Endothelial cell (in vitro differentiated cells): ENCODE measurements around the gene ERMN. TPM values are rescaled to one million over a fixed set of nuclear protein-coding genes. Genes with fewer than 3 reads are reported as not detected.

ENCODE experiments used
- DNase-seq: peaks from one replicate; pipeline ENCODE4 v3.0.0; 2021; ENCODE audit warnings: low spot score
- H3K27ac Mint-ChIP-seq: one replicate; pipeline ENCODE4 v1.8.0; 2021; ENCODE audit warnings: mixed read lengths, inconsistent platforms; ENCODE audit not compliant: unreplicated experiment
- H3K27me3 Mint-ChIP-seq: one replicate; pipeline ENCODE4 v1.8.0; 2021; ENCODE audit warnings: mild to moderate bottlenecking, moderate library complexity, mixed read lengths, inconsistent platforms; ENCODE audit not compliant: unreplicated experiment
- H3K36me3 Mint-ChIP-seq: one replicate; pipeline ENCODE4 v1.8.0; 2021; ENCODE audit warnings: mild to moderate bottlenecking, low read depth, mixed read lengths, inconsistent platforms; ENCODE audit not compliant: unreplicated experiment
- H3K4me1 Mint-ChIP-seq: one replicate; pipeline ENCODE4 v1.8.0; 2021; ENCODE audit warnings: mild to moderate bottlenecking, mixed read lengths, inconsistent platforms; ENCODE audit not compliant: unreplicated experiment
- H3K4me3 Mint-ChIP-seq: one replicate; pipeline ENCODE4 v1.8.0; 2021; ENCODE audit warnings: mild to moderate bottlenecking, mixed read lengths, inconsistent platforms; ENCODE audit not compliant: unreplicated experiment
- H3K9me3 Mint-ChIP-seq: one replicate; pipeline ENCODE4 v1.8.0; 2021; ENCODE audit warnings: mixed read lengths, inconsistent platforms; ENCODE audit not compliant: unreplicated experiment
- total RNA-seq: library from RNA; stranded (reverse); fragmentation: NEBNext Ultra II Directional; extraction: Animal tissue kit (Norgen Biotek cat#: 25700); gene quantifications from one replicate; pipeline ENCODE4 v1.2.1, GENCODE V29; 2021; ENCODE audit not compliant: unreplicated experiment
- TF ChIP-seq, protein P1 (sequence below): fragments of 200-600 bp; sonication (generic); IDR thresholded peaks from one replicate; pipeline ENCODE4 v1.5.0; 2021; ENCODE audit warnings: antibody characterized with exemption; ENCODE audit not compliant: unreplicated experiment

The ERMN gene
- total RNA-seq, 1 donor from 2014 or later = 0.36 TPM

DNA sequence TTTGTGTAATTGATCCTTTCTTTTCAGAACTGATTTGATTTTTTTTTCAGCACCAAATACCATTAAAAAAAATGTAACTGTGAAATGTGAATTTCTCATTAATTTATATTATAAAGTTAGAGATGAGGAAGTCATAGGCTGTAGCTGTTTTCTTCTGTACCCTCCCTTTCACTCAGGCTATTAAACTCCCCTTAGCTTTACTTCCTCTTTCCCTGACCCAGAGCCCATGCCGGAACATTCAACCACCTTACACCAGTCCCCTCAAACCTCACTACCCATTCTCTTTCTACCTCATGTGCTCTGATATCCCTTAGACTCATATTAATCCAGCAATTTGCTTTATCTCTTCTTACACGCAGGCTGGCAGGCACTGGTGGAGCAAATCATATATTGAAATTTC is 55.7 kb downstream of the ERMN start:
- H3K4me3 Mint-ChIP-seq = no peak overlapping the region

DNA sequence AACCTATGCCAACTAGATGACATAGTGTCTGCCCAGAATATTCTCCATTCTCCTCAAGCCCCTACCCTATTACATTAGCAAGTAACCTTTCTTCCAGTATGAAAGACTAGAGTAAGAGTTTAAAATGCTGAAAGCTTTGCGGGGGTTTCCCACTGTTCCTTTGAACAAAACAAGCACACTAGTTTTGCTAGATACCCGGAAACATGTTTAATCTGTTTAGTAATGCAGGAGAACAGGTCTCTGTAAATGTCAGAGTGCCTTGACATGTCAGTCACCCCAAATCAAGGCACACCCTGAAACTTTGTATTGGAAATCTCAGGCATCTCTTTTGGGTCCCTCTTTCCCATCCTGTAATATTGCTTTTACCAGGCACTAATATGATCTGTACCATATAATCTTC is 56.6 kb downstream of the ERMN start:
- Mint-ChIP-seq H3K36me3 (no peaks in the 10 kb centered on the region), H3K27me3 (peaks cover 1% of the 10 kb centered on the region), H3K4me1 (no peaks in the 10 kb centered on the region), H3K27ac (no peak overlapping the region), H3K9me3 (no peaks in the 10 kb centered on the region), H3K4me3 (no peak overlapping the region)
- TF ChIP-seq, protein P1, sequence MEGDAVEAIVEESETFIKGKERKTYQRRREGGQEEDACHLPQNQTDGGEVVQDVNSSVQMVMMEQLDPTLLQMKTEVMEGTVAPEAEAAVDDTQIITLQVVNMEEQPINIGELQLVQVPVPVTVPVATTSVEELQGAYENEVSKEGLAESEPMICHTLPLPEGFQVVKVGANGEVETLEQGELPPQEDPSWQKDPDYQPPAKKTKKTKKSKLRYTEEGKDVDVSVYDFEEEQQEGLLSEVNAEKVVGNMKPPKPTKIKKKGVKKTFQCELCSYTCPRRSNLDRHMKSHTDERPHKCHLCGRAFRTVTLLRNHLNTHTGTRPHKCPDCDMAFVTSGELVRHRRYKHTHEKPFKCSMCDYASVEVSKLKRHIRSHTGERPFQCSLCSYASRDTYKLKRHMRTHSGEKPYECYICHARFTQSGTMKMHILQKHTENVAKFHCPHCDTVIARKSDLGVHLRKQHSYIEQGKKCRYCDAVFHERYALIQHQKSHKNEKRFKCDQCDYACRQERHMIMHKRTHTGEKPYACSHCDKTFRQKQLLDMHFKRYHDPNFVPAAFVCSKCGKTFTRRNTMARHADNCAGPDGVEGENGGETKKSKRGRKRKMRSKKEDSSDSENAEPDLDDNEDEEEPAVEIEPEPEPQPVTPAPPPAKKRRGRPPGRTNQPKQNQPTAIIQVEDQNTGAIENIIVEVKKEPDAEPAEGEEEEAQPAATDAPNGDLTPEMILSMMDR = no peak
- DNase-seq = no peak

More for the DNA sequence above, 55.7 kb downstream of the ERMN start:
- Mint-ChIP-seq H3K9me3 (no peaks in the 10 kb centered on the region), H3K27ac (no peak overlapping the region), H3K27me3 (peaks cover 1% of the 10 kb centered on the region), H3K4me1 (no peaks in the 10 kb centered on the region), H3K36me3 (no peaks in the 10 kb centered on the region)
- TF ChIP-seq, protein P1 = no peak
- no peak for DNase-seq

Other genes starting within 250 kb of the ERMN start
- gene GALNT5, start 68.1 kb downstream of the ERMN start, total RNA-seq = 0.15 TPM
- gene CYTIP, start 118.3 kb upstream of the ERMN start, total RNA-seq = not detected